Body of pancreas (tissue), 4 donors: ENCODE measurements around the gene CTSV. TPM values are rescaled to one million over a fixed set of nuclear protein-coding genes. Genes with fewer than 3 reads are reported as not detected.
"Not testable (repeated sequence)": the region's sequence is repeated elsewhere in the genome, so short reads cannot be mapped to it uniquely, and the experiment has no call there.

Source experiments
- ATAC-seq: fragments of 150-250 bp; one replicate; pipeline ENCODE4 v1.9.1; 2016
- DNase-seq, 4 donors: peaks; one replicate each; pipeline ENCODE4 v3.0.0-alpha.2; 2019
- H3K27ac ChIP-seq, 4 donors: fragments of 200-600 bp; sonication (generic); 1 replicate in 3 of 4; 2 replicates in 1 of 4; pipeline versions ENCODE4 v1.5.1 to v1.6.1; 2016 to 2019; ENCODE audit warnings: mild to moderate bottlenecking in 1 of 4, mixed read lengths in 1 of 4, moderate library complexity in 1 of 4
- H3K27me3 ChIP-seq, 2 donors: fragments of 200-600 bp; sonication (generic); one replicate each; pipeline ENCODE4 v1.6.0; 2016; ENCODE audit warnings: mild to moderate bottlenecking in 1 of 2
- H3K36me3 ChIP-seq, 2 donors: fragments of 200-600 bp; sonication (generic); replicated peaks in 1 of 2; 2 replicates each; pipeline ENCODE4 v1.5.1; 2016; ENCODE audit warnings: low read depth in 2 of 2; ENCODE audit not compliant: insufficient read depth in 1 of 2
- H3K4me1 ChIP-seq: fragments of 200-600 bp; sonication (generic); one replicate; pipeline ENCODE4 v1.6.0; 2016
- H3K4me3 ChIP-seq, 2 donors: fragments of 200-600 bp; sonication (generic); 1 replicate in 1 of 2; 2 replicates in 1 of 2; pipeline ENCODE4 v1.5.1; 2016 to 2019
- H3K9me3 ChIP-seq, 3 donors: fragments of 200-600 bp; sonication (generic); 1 replicate in 2 of 3; 2 replicates in 1 of 3; pipeline ENCODE4 v1.5.1; 2016
- POLR2A ChIP-seq, 3 donors: fragments of 450-650 bp; IDR thresholded peaks; one replicate each; pipeline ENCODE4 v1.6.1; 2016; ENCODE audit warnings: antibody characterized with exemption in 3 of 3, mild to moderate bottlenecking in 2 of 3
- WGBS, 2 donors: methylation state at CpG; one replicate each; pipeline ENCODE4 v1.1.5; 2017; 5-methylcytosine and 5-hydroxymethylcytosine counted together
- intact Hi-C: fragments of 100-400 bp; cut with DNase I; formaldehyde crosslinking; loops from one replicate; pipeline ENCODE4 v1.15.1; 2023
- total RNA-seq, 2 donors: library from RNA; depleted of rRNA; stranded (reverse); fragments of >200 nt; gene quantifications; one replicate each; pipeline ENCODE4 v1.1.0, GENCODE V29; 2016
- TF ChIP-seq, protein P1 (sequence below), 7 experiments: fragments of 450-650 bp in 4 of 7; fragments of 200-600 bp in 3 of 7; sonication (generic) in 3 of 7; IDR thresholded peaks; one replicate each; pipeline ENCODE4 v1.5.1; 2016 to 2019; ENCODE audit warnings: antibody characterized with exemption in 7 of 7

CTSV gene
- total RNA-seq, 2 donors from 2014 or later: 0.33 to 1.6 TPM

DNA sequence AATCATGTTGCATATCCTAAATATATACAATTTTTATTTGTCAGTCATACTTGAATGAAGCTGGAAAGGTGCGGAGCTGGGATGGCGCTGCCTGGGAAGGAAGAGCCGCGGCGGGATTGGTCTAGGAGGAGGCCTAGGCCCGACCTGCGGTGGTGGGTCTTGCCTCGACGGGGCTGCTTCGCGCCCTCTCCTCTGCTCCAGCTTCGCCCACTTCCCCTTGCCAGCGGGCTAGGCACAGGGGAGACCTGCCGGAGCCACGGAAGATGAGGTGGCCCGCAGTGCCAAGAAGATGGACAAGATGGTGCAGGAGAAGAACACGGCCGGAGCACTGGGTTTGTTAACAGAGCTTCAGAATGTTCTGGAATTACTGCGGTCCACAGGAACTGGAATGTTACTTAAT lies 28.5 kb upstream of the CTSV start:
- 90% methylated on average over 19 of the region's 19 CpGs for WGBS, 2 donors
- intact Hi-C loops: no loop called here
- DNase-seq: no peak

DNA sequence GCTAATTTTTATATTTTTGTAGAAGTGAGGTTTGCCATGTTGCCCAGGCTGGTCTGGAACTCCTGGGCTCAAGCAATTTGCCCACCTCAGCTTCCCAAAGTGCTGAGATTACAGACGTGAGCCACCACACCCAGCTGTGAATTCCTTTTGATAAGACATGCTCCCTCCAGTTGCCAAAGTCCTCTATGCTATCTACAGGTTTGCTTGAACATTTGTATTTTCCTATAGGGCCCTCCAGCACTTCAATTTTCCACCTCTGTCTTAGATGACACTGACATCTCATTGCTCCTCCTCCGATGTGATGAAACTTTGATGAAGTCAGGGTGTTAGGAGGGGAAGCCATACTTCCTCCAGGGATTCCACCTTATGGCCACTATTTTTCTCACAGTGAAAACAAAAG lies 25.2 kb upstream of the CTSV start:
- H3K4me3 ChIP-seq: no peak overlapping the region
- H3K36me3 ChIP-seq: no peaks in the 10 kb centered on the region
- DNase-seq: no peak
- no peak overlapping the region for H3K27ac ChIP-seq
- no peaks in the 10 kb centered on the region for H3K27me3 ChIP-seq
- peaks cover 4% of the 10 kb centered on the region for H3K4me1 ChIP-seq
- ATAC-seq: no peak
- intact Hi-C loops: no loop called here
- TF ChIP-seq, protein P1, sequence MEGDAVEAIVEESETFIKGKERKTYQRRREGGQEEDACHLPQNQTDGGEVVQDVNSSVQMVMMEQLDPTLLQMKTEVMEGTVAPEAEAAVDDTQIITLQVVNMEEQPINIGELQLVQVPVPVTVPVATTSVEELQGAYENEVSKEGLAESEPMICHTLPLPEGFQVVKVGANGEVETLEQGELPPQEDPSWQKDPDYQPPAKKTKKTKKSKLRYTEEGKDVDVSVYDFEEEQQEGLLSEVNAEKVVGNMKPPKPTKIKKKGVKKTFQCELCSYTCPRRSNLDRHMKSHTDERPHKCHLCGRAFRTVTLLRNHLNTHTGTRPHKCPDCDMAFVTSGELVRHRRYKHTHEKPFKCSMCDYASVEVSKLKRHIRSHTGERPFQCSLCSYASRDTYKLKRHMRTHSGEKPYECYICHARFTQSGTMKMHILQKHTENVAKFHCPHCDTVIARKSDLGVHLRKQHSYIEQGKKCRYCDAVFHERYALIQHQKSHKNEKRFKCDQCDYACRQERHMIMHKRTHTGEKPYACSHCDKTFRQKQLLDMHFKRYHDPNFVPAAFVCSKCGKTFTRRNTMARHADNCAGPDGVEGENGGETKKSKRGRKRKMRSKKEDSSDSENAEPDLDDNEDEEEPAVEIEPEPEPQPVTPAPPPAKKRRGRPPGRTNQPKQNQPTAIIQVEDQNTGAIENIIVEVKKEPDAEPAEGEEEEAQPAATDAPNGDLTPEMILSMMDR (IDR thresholded peaks at IDR 0.05): no peak
- no peak for TF ChIP-seq POLR2A (IDR thresholded peaks at IDR 0.05)
- no peaks in the 10 kb centered on the region for H3K9me3 ChIP-seq
- WGBS, 2 donors: 40 to 51% methylated on average over 2 of the region's 2 CpGs

More for the DNA sequence above, 28.5 kb upstream of the CTSV start:
- Histone ChIP-seq H3K4me1 (peaks cover 3% of the 10 kb centered on the region), H3K36me3 (no peaks in the 10 kb centered on the region), H3K27me3 (no peaks in the 10 kb centered on the region), H3K27ac (no peak overlapping the region), H3K4me3 (no peak overlapping the region), H3K9me3 (no peaks in the 10 kb centered on the region)
- ATAC-seq: no peak
- TF ChIP-seq POLR2A (IDR thresholded peaks at IDR 0.05): no peak
- TF ChIP-seq, protein P1 (IDR thresholded peaks at IDR 0.05): no peak

DNA sequence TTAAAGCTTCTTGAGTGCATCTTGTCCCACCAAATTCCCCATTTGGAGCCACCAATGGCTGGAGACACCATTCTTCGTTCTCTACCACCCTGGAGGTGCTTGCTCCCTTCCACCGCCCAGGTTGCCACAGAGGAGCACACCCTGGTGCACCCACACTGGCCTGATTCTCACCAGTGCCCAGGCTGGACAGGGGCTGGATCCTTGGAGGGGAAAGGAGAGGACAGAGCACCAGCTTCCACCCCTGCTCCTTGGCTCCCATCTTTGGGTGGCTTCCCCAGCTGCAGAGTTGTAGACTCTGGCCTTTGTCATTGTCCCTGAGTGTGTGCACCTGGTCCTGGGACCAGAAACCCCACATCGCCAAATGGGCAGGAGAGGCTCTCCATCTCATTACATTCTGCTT lies 21.9 kb upstream of the CTSV start:
- Histone ChIP-seq H3K27me3 (no peaks in the 10 kb centered on the region), H3K27ac (no peak overlapping the region), H3K4me1 (peaks cover 4% of the 10 kb centered on the region), H3K9me3 (no peaks in the 10 kb centered on the region), H3K36me3 (no peaks in the 10 kb centered on the region), H3K4me3 (no peak overlapping the region)
- intact Hi-C loops: no loop called here
- 89 to 96% methylated on average over 3 of the region's 3 CpGs for WGBS, 2 donors
- ATAC-seq (no peak), DNase-seq (no peak)
- TF ChIP-seq, protein P1 (IDR thresholded peaks at IDR 0.05): no peak
- TF ChIP-seq POLR2A (IDR thresholded peaks at IDR 0.05): no peak

DNA sequence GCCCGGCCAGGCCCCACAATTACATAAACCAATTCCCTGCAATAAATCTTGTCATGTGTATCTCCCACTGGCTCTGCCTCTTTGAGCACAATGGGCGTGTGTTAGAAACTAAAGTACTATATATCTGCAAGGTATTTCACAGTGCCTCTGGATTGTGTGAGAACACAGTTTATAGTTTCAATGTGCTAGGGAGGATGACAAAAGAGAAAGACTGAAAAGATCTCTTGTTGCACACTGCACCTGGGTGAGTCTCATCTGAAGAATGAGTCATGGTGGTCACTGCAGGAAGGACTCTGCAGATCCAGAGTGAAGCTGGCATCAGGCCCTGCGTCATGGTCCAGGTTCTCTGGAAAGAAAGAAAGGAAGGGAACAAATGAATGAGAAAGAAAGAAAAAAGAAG lies 20.7 kb upstream of the CTSV start:
- intact Hi-C loops: no loop called here
- H3K27ac ChIP-seq: no peak overlapping the region

DNA sequence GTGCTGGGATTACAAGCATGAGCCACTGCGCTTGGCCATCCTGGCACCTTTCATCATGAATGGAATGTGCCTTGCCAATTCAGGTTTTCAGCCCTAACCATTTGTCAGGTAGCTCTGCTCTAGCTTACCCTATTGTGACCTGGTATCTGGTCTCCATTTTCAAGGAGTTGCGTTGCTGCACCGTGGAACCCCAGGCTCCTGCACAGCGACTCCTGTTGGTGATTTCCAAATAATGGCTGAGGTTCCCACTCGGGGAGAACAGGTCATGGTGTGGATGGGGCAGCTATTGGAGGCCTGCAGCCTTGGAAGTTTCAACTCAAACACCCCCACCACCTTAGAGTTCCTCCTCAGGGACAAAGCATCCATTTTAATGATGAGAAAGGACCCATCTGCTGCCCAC lies 18.7 kb upstream of the CTSV start:
- Histone ChIP-seq H3K9me3 (no peaks in the 10 kb centered on the region), H3K27ac (no peak overlapping the region), H3K4me3 (no peak overlapping the region), H3K36me3 (no peaks in the 10 kb centered on the region), H3K27me3 (no peaks in the 10 kb centered on the region), H3K4me1 (peaks cover 2% of the 10 kb centered on the region)
- no peak for DNase-seq
- intact Hi-C loops: no loop called here
- no peak for ATAC-seq
- TF ChIP-seq POLR2A (IDR thresholded peaks at IDR 0.05): no peak
- TF ChIP-seq, protein P1 (IDR thresholded peaks at IDR 0.05): no peak
- WGBS, 2 donors: 84 to 91% methylated on average over 5 of the region's 5 CpGs

More for the DNA sequence above, 20.7 kb upstream of the CTSV start:
- DNase-seq: no peak
- ATAC-seq: no peak
- no peaks in the 10 kb centered on the region for H3K9me3 ChIP-seq
- H3K4me1 ChIP-seq: peaks cover 4% of the 10 kb centered on the region
- H3K27me3 ChIP-seq: no peaks in the 10 kb centered on the region
- TF ChIP-seq, protein P1 (IDR thresholded peaks at IDR 0.05): no peak
- no peak for TF ChIP-seq POLR2A (IDR thresholded peaks at IDR 0.05)
- H3K36me3 ChIP-seq: no peaks in the 10 kb centered on the region
- H3K4me3 ChIP-seq: no peak overlapping the region
- 70 to 71% methylated on average over 3 of the region's 3 CpGs for WGBS, 2 donors

DNA sequence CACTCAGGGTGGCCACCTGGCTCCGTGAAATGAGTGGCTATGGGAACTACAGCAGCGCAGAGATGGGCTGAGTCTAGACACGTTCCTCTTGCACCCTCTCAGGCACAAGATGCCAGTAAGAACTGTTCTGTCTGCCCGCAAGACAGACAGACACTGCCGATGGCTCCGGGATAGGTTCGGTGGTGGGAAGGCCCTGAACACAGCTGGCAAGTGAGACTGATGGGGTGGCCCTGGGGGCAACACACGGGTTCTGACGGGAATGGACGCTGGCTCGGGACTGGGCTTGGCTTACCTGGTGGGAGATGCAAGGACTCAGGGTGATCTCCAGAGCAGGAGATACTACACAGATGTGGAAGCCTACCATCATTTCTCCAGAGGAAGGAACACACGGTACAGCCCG lies 16.9 kb upstream of the CTSV start:
- H3K4me1 ChIP-seq, ATAC-seq, H3K9me3 ChIP-seq, H3K4me3 ChIP-seq, H3K36me3 ChIP-seq, DNase-seq, H3K27ac ChIP-seq, intact Hi-C loops, H3K27me3 ChIP-seq: not testable (repeated sequence)
- 84 to 85% methylated on average over 2 to 12 of the region's 13 CpGs for whole genome bisulfite sequencing, 2 donors
